Spleen (tissue), 7 donors: Measurements from ENCODE around the gene TUBA3D.
"Not testable (repeated sequence)": the region's sequence is repeated elsewhere in the genome, so short reads cannot be mapped to it uniquely, and the experiment has no call there.

Experiments used
- CTCF ChIP-seq, 11 experiments: fragments of 200-600 bp in 7 of 11; fragments of 450-650 bp in 4 of 11; sonication (generic) in 4 of 11; IDR thresholded peaks in 8 of 11; conservative IDR thresholded peaks in 3 of 11; 1 replicate in 7 of 11; 2 replicates in 4 of 11; pipeline versions ENCODE4 v1.4.0 to v1.8.0; 2016 to 2021; ENCODE audit warnings: antibody characterized with exemption in 11 of 11, inconsistent platforms in 4 of 11, mild to moderate bottlenecking in 1 of 11
- POLR2A ChIP-seq, 3 donors: fragments of 450-650 bp; IDR thresholded peaks; one replicate each; pipeline ENCODE4 v1.5.1; 2017; ENCODE audit warnings: antibody characterized with exemption in 3 of 3, mild to moderate bottlenecking in 1 of 3
- POLR2AphosphoS5 ChIP-seq, 3 donors: sonication (generic); formaldehyde crosslinking; IDR thresholded peaks; one replicate each; pipeline ENCODE4 v1.5.1; 2017; ENCODE audit warnings: antibody characterized with exemption in 3 of 3
- donor health status: DM: no; HTN: no; CAD: no; lungs with moderate emphysema.
- donor health status: DM: no; HTN: no; CAD: no.
- donor health status: DM: no; HTN: no; CAD: no.

DNA sequence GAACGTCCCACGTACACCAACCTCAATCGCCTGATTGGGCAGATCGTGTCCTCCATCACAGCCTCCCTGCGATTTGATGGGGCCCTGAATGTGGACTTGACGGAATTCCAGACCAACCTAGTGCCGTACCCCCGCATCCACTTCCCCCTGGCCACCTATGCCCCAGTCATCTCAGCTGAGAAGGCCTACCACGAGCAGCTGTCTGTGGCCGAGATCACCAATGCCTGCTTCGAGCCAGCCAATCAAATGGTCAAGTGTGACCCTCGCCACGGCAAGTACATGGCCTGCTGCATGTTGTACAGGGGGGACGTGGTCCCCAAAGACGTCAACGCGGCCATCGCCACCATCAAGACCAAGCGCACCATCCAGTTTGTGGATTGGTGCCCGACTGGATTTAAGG is 4.4 kb downstream of the TUBA3D start:
- not testable (repeated sequence) for TF ChIP-seq CTCF (IDR thresholded peaks at IDR 0.05 in 8 of 11, conservative IDR thresholded peaks at IDR 0.05 in 3 of 11); POLR2AphosphoS5 (IDR thresholded peaks at IDR 0.05); POLR2A (IDR thresholded peaks at IDR 0.05)
